ENCODE results near the gene MSGN1. TPM values are rescaled to one million over a fixed set of nuclear protein-coding genes. Genes with fewer than 3 reads are reported as not detected.

Gene MSGN1
- total and polyA plus RNA-seq, 2 donors (not counting 3 experiments of a cell fraction or from before 2014, with no cell fraction given), result not detected

DNA sequence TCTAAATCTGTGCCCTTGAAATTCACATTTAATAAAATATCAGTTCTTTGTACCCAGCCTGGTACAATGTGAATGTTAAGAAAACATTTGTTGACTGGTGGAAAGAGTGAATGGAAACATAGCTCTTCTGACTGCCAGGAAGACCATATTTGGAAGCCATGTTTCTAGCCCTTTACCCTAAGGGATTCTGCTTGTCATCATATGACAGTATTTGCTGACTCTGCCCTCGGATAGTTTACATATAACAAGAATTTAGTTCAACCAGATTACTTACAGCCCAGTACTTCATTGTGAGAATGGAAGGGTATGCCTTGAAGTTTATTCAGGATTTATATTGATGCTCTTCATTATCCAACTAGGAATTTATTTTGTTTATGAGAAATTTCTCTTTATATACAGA is 48.4 kb downstream of the MSGN1 start:
- no peak for FAIRE-seq
- Histone ChIP-seq H2AFZ (ENCODE audit: low read depth, low read length) (no peak overlapping the region), H4K20me1 (replicated peaks; ENCODE audit: control insufficient read depth, extremely low read depth, insufficient read depth, low read length) (no peaks in the 10 kb centered on the region), H3K36me3 (ENCODE audit: control insufficient read depth in 2 of 2, extremely low read depth in 1 of 2, insufficient read depth in 2 of 2, low read length in 2 of 2) (no peaks in the 10 kb centered on the region), H3K4me1 (ENCODE audit: control insufficient read depth, extremely low read depth, insufficient read depth, low read length) (no peaks in the 10 kb centered on the region), H3K4me3 (replicated peaks in 1 of 3; ENCODE audit: insufficient read depth in 1 of 3, low read depth in 1 of 3, low read length in 3 of 3) (no peak overlapping the region), H3K79me2 (ENCODE audit: control insufficient read depth, insufficient read depth, low read length) (no peaks in the 10 kb centered on the region), H3K27ac (ENCODE audit: insufficient read depth, low read depth, low read length) (no peak overlapping the region), H3K4me2 (ENCODE audit: insufficient read depth, low read length) (no peak overlapping the region), H3K9ac (replicated peaks; ENCODE audit: extremely low read depth, insufficient read depth, low read length) (no peak overlapping the region), H3K27me3 (ENCODE audit: control insufficient read depth in 2 of 2, insufficient read depth in 2 of 2, low read length in 2 of 2) (no peaks in the 10 kb centered on the region), H3K9me1 (replicated peaks; ENCODE audit: control insufficient read depth, extremely low read depth, insufficient read depth, low read length) (no peaks in the 10 kb centered on the region), H3K9me3 (replicated peaks; ENCODE audit: control insufficient read depth, insufficient read depth, low read length) (no peaks in the 10 kb centered on the region)
- TF ChIP-seq, protein P1, sequence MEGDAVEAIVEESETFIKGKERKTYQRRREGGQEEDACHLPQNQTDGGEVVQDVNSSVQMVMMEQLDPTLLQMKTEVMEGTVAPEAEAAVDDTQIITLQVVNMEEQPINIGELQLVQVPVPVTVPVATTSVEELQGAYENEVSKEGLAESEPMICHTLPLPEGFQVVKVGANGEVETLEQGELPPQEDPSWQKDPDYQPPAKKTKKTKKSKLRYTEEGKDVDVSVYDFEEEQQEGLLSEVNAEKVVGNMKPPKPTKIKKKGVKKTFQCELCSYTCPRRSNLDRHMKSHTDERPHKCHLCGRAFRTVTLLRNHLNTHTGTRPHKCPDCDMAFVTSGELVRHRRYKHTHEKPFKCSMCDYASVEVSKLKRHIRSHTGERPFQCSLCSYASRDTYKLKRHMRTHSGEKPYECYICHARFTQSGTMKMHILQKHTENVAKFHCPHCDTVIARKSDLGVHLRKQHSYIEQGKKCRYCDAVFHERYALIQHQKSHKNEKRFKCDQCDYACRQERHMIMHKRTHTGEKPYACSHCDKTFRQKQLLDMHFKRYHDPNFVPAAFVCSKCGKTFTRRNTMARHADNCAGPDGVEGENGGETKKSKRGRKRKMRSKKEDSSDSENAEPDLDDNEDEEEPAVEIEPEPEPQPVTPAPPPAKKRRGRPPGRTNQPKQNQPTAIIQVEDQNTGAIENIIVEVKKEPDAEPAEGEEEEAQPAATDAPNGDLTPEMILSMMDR (IDR thresholded peaks at IDR 0.05; ENCODE audit: extremely low read depth in 1 of 2, insufficient read depth in 1 of 2, low read depth in 1 of 2, low read length in 2 of 2), result no peak
- TF ChIP-seq POLR2AphosphoS5 (IDR thresholded peaks at IDR 0.05; ENCODE audit: insufficient read depth, low read depth, low read length) (no peak), JUN (IDR thresholded peaks at IDR 0.05; ENCODE audit: borderline replicate concordance, insufficient read depth, insufficient read length, low read depth) (no peak)
- no peak for DNase-seq (ENCODE audit: low read depth, low spot score)
- no TSS peak for BruUV-seq (replicated peaks)
- intact Hi-C loops (cut with micrococcal nuclease), result no loop called here
- dilution Hi-C loops (cut with MboI; ENCODE audit: extremely low pct_ligation_motif_present, low sequenced_read_pairs), result no loop called here
- POLR2A ChIA-PET, result no interaction called here
- CTCF ChIA-PET, result interaction anchor here (1.0 kb wide), 1 partner anchor 285 kb away, joined by 3 read pairs; no protein-coding TSS in a partner anchor

DNA sequence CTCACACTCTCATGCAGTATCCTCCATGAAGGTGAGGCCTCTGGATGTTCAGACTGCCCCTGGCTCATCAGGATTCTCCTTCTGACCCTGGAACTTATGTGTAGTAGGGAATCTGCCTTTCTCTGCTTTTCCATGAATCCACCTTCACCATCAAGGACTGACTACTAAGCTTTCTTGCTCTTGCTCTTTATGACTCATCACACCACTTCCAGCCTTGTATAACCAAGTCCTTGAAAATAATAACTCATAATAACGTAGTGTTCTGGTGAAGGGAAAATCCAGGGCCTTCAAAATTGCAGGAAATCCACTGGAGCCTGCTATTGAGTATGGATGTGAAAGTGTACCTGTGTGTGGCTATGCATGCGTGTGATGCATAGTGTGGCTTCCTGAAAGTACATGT is 50.9 kb downstream of the MSGN1 start:
- H3K79me2 ChIP-seq (ENCODE audit: control insufficient read depth, insufficient read depth, low read length), result no peaks in the 10 kb centered on the region
- no peak overlapping the region for H3K4me2 ChIP-seq (ENCODE audit: insufficient read depth, low read length)
- H3K9me1 ChIP-seq (replicated peaks; ENCODE audit: control insufficient read depth, extremely low read depth, insufficient read depth, low read length), result no peaks in the 10 kb centered on the region
- no peak overlapping the region for H3K27ac ChIP-seq (ENCODE audit: insufficient read depth, low read depth, low read length)
- TF ChIP-seq GATA2 (IDR thresholded peaks at IDR 0.05; ENCODE audit: insufficient read depth, insufficient read length, low read depth, low read length), result no peak
- TF ChIP-seq MYC (IDR thresholded peaks at IDR 0.05; ENCODE audit: low read depth, low read length), result no peak
- no peak for TF ChIP-seq POLR2A (IDR thresholded peaks at IDR 0.05; ENCODE audit: low read depth, low read length)
- TF ChIP-seq JUN (IDR thresholded peaks at IDR 0.05; ENCODE audit: borderline replicate concordance, insufficient read depth, insufficient read length, low read depth), result no peak
- no peak for TF ChIP-seq EZH2 (IDR thresholded peaks at IDR 0.05; ENCODE audit: borderline replicate concordance, low read depth, low read length, severe bottlenecking)
- TF ChIP-seq, protein P1 (IDR thresholded peaks at IDR 0.05; ENCODE audit: extremely low read depth in 1 of 2, insufficient read depth in 1 of 2, low read depth in 1 of 2, low read length in 2 of 2), result no peak
- TF ChIP-seq POLR2AphosphoS5 (IDR thresholded peaks at IDR 0.05; ENCODE audit: insufficient read depth, low read depth, low read length), result no peak
- TF ChIP-seq, protein P2, sequence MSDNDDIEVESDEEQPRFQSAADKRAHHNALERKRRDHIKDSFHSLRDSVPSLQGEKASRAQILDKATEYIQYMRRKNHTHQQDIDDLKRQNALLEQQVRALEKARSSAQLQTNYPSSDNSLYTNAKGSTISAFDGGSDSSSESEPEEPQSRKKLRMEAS (IDR thresholded peaks at IDR 0.05; ENCODE audit: insufficient read depth, insufficient read length), result no peak
- TF ChIP-seq FOS (IDR thresholded peaks at IDR 0.05; ENCODE audit: borderline replicate concordance, insufficient read depth, low read length), result no peak
- no peaks in the 10 kb centered on the region for H3K9me3 ChIP-seq (replicated peaks; ENCODE audit: control insufficient read depth, insufficient read depth, low read length)
- FAIRE-seq (no peak), DNase-seq (ENCODE audit: low read depth, low spot score) (no peak)
- no peaks in the 10 kb centered on the region for H3K27me3 ChIP-seq (ENCODE audit: control insufficient read depth in 2 of 2, insufficient read depth in 2 of 2, low read length in 2 of 2)
- CTCF ChIA-PET, result no interaction called here
- dilution Hi-C loops (cut with MboI; ENCODE audit: extremely low pct_ligation_motif_present, low sequenced_read_pairs) (no loop called here), intact Hi-C loops (cut with micrococcal nuclease) (no loop called here)
- H4K20me1 ChIP-seq (replicated peaks; ENCODE audit: control insufficient read depth, extremely low read depth, insufficient read depth, low read length), result no peaks in the 10 kb centered on the region
- H2AFZ ChIP-seq (ENCODE audit: low read depth, low read length), result no peak overlapping the region
- no peak overlapping the region for H3K9ac ChIP-seq (replicated peaks; ENCODE audit: extremely low read depth, insufficient read depth, low read length)
- no peaks in the 10 kb centered on the region for H3K4me1 ChIP-seq (ENCODE audit: control insufficient read depth, extremely low read depth, insufficient read depth, low read length)
- no peaks in the 10 kb centered on the region for H3K36me3 ChIP-seq (ENCODE audit: control insufficient read depth in 2 of 2, extremely low read depth in 1 of 2, insufficient read depth in 2 of 2, low read length in 2 of 2)
- H3K4me3 ChIP-seq (replicated peaks in 1 of 3; ENCODE audit: insufficient read depth in 1 of 3, low read depth in 1 of 3, low read length in 3 of 3), result no peak overlapping the region
- POLR2A ChIA-PET, result no interaction called here
- BruUV-seq (replicated peaks), result no TSS peak
